Pons (tissue), 1 donor: Measurements from ENCODE around the gene ING4.

Experiments used
- DNase-seq: peaks from one replicate; pipeline ENCODE4 v3.0.0-alpha.2; 2016; ENCODE audit warnings: low spot score

Gene ING4

GRCh38 chr12:6635856-6636531, 26.9 kb downstream of the ING4 start, which contains the start of gene LPAR5:
LPAR5 (minus strand) TSS chr12:6635959; CDS start chr12:6621248, 14,711 bp downstream.
- no peak for DNase-seq

- no peak for DNase-seq
These were observed 27.5 kb downstream of the ING4 start for GRCh38 chr12:6635375-6635855.

GRCh38 chr12:6632026-6632983, 30.6 kb downstream of the ING4 start:
- DNase-seq = peak; percentile 70

GRCh38 chr12:6631549-6631961, 31.4 kb downstream of the ING4 start:
- no peak for DNase-seq

- DNase-seq = no peak
These were observed 32.2 kb downstream of the ING4 start for GRCh38 chr12:6630736-6631135.

- no peak for DNase-seq
These were observed 35.3 kb downstream of the ING4 start for GRCh38 chr12:6627616-6628015.

GRCh38 chr12:6626654-6627283, 36.1 kb downstream of the ING4 start:
- no peak for DNase-seq

GRCh38 chr12:6620885-6621274, 42.0 kb downstream of the ING4 start:
- no peak for DNase-seq

GRCh38 chr12:6620137-6620884, 42.6 kb downstream of the ING4 start:
- DNase-seq = no peak

- no peak for DNase-seq
These were observed 44.3 kb downstream of the ING4 start for GRCh38 chr12:6618483-6619225.

GRCh38 chr12:6615802-6616201, 47.1 kb downstream of the ING4 start:
- no peak for DNase-seq

- no peak for DNase-seq
These were observed 48.3 kb downstream of the ING4 start for GRCh38 chr12:6614513-6615172.

- DNase-seq = peak; percentile 99
These were observed 49.0 kb downstream of the ING4 start for GRCh38 chr12:6613776-6614512.

GRCh38 chr12:6613015-6613775, 49.7 kb downstream of the ING4 start:
- DNase-seq = peak; percentile 83

GRCh38 chr12:6612652-6613014, 50.3 kb downstream of the ING4 start:
- DNase-seq = no peak

GRCh38 chr12:6612247-6612646, 50.7 kb downstream of the ING4 start:
- DNase-seq = no peak

- no peak for DNase-seq
These were observed 54.2 kb downstream of the ING4 start for GRCh38 chr12:6608592-6609281.
